Astrocyte of the cerebellum (primary cell): ENCODE measurements around the gene SMARCA5.

ENCODE experiments used
- DNase-seq: peaks from one replicate; pipeline ENCODE4 v3.0.0-alpha.2; 2011; ENCODE audit warnings: low read depth
- H3K4me3 ChIP-seq: 2 replicates; pipeline ENCODE4 v1.5.1; 2011; ENCODE audit warnings: mild to moderate bottlenecking, low read depth, low read length, moderate library complexity
- CTCF ChIP-seq: IDR thresholded peaks from 2 replicates; pipeline ENCODE4 v1.5.1; 2012; ENCODE audit warnings: low read length, low read depth, moderate library complexity, mild to moderate bottlenecking; ENCODE audit errors: missing control alignments
- in situ Hi-C: cut with HindIII; loops from 2 replicates; pipeline ENCODE4 v1.10.0; 2017; ENCODE audit warnings: low sequenced_read_pairs

Gene SMARCA5

GRCh38 chr4:143606480-143606879 lies 93.0 kb downstream of the SMARCA5 start:
- no peak for DNase-seq
- in situ Hi-C loops: no loop called here
- no peak overlapping the region for H3K4me3 ChIP-seq
- TF ChIP-seq CTCF: no peak
